Measurements from ENCODE around the gene CTBP1. TPM values are rescaled to one million over a fixed set of nuclear protein-coding genes. Genes with fewer than 3 reads are reported as not detected.

The CTBP1 gene
- polyA plus RNA-seq, 1 donor (not counting 4 experiments of a cell fraction or from before 2014, with no cell fraction given): 46.9 TPM

DNA sequence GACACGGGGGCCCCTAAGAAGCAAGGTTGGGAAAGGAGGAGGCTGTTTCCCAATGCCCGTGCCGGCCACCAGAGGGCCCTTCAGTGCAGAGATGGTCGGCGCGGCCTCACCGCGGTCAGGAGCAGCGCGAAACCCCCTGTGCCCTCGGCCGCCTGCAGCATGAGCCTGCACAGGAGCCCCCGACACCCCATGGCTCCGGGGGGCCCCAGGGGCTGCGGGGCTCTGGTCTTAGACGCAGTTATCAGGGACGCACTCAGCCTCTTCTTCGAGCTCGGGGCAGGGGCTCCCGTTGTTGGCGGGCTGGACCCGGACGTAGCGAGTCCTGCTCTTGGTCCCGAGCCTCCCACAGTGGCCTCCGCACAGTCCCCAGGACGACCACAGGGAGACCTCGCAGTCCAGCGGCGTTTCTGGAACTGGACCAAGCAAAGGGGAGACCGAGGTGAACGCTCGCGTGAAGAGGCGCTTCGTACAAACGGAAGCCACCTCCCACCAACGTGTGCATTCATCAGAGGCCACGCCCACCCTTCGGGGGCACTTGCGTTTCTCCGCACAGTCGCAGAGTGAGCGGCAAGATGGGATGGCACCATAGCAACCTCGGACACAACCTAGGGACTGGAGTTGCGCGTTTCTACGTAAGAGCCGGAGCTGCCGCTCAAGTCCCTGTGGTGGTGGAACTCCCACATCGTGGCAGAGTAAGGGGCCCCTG lies 81.5 kb downstream of the CTBP1 start:
- DNase-seq (ENCODE audit: low read depth, low spot score) (peak; percentile 41), FAIRE-seq (peak; percentile 48)
- peak overlapping the region; percentile 71 for H2AFZ ChIP-seq (ENCODE audit: control insufficient read depth, low read length)
- no peaks in the 10 kb centered on the region for H3K79me2 ChIP-seq (ENCODE audit: control insufficient read depth, insufficient read depth, low read length)
- peak overlapping the region; percentile 88 for H3K4me2 ChIP-seq (ENCODE audit: control insufficient read depth, extremely low read depth, insufficient read depth, low read depth, low read length)
- dilution Hi-C loops (cut with MboI; ENCODE audit: extremely low pct_ligation_motif_present, low sequenced_read_pairs): no loop called here
- peaks cover 2% of the 10 kb centered on the region for H4K20me1 ChIP-seq (ENCODE audit: control insufficient read depth, extremely low read depth, insufficient read depth, low read length)
- no peak overlapping the region for H3K27ac ChIP-seq (ENCODE audit: control insufficient read depth, insufficient read depth, low read length)
- peak overlapping the region; percentile 58 to 65 (median 60) for H3K4me3 ChIP-seq (ENCODE audit: control insufficient read depth in 2 of 3, extremely low read depth in 1 of 3, insufficient read depth in 2 of 3, low read depth in 1 of 3, low read length in 3 of 3)
- peak overlapping the region; percentile 52 for H3K9ac ChIP-seq (ENCODE audit: control insufficient read depth, extremely low read depth, insufficient read depth, low read length)
- no peaks in the 10 kb centered on the region for H3K9me3 ChIP-seq (ENCODE audit: control insufficient read depth, low read depth, low read length)
- H3K4me1 ChIP-seq (ENCODE audit: control insufficient read depth, extremely low read depth, insufficient read depth, low read length): peaks cover 5% of the 10 kb centered on the region
- no peaks in the 10 kb centered on the region for H3K36me3 ChIP-seq (ENCODE audit: control insufficient read depth in 2 of 2, extremely low read depth in 1 of 2, insufficient read depth in 2 of 2, low read length in 2 of 2)
- peaks cover 53% of the 10 kb centered on the region for H3K27me3 ChIP-seq (ENCODE audit: control insufficient read depth, extremely low read depth, insufficient read depth, low read length)
- no peaks in the 10 kb centered on the region for H3K9me1 ChIP-seq (ENCODE audit: control insufficient read depth, extremely low read depth, insufficient read depth, low read length)
- TF ChIP-seq EZH2 (IDR thresholded peaks at IDR 0.05; ENCODE audit: low read length): no peak
- TF ChIP-seq, protein P1, sequence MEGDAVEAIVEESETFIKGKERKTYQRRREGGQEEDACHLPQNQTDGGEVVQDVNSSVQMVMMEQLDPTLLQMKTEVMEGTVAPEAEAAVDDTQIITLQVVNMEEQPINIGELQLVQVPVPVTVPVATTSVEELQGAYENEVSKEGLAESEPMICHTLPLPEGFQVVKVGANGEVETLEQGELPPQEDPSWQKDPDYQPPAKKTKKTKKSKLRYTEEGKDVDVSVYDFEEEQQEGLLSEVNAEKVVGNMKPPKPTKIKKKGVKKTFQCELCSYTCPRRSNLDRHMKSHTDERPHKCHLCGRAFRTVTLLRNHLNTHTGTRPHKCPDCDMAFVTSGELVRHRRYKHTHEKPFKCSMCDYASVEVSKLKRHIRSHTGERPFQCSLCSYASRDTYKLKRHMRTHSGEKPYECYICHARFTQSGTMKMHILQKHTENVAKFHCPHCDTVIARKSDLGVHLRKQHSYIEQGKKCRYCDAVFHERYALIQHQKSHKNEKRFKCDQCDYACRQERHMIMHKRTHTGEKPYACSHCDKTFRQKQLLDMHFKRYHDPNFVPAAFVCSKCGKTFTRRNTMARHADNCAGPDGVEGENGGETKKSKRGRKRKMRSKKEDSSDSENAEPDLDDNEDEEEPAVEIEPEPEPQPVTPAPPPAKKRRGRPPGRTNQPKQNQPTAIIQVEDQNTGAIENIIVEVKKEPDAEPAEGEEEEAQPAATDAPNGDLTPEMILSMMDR (optimal IDR thresholded peaks at IDR 0.05 in 1 of 3, IDR thresholded peaks at IDR 0.05 in 1 of 3, conservative IDR thresholded peaks at IDR 0.05 in 1 of 3; ENCODE audit: extremely low read depth in 1 of 3, insufficient read depth in 2 of 3, low read length in 3 of 3): peak in 2 of 3 experiments; percentile 72 to 96

GRCh38 chr4:1166509-1167243 lies 82.3 kb downstream of the CTBP1 start:
- H3K9me1 ChIP-seq (ENCODE audit: control insufficient read depth, extremely low read depth, insufficient read depth, low read length): no peaks in the 10 kb centered on the region
- TF ChIP-seq EZH2 (IDR thresholded peaks at IDR 0.05; ENCODE audit: low read length): no peak
- TF ChIP-seq, protein P1 (optimal IDR thresholded peaks at IDR 0.05 in 1 of 3, IDR thresholded peaks at IDR 0.05 in 1 of 3, conservative IDR thresholded peaks at IDR 0.05 in 1 of 3; ENCODE audit: extremely low read depth in 1 of 3, insufficient read depth in 2 of 3, low read length in 3 of 3): no peak
- peaks cover 2% of the 10 kb centered on the region for H4K20me1 ChIP-seq (ENCODE audit: control insufficient read depth, extremely low read depth, insufficient read depth, low read length)
- dilution Hi-C loops (cut with MboI; ENCODE audit: extremely low pct_ligation_motif_present, low sequenced_read_pairs): no loop called here
- H3K4me1 ChIP-seq (ENCODE audit: control insufficient read depth, extremely low read depth, insufficient read depth, low read length): peaks cover 4% of the 10 kb centered on the region
- FAIRE-seq: no peak
- H3K27me3 ChIP-seq (ENCODE audit: control insufficient read depth, extremely low read depth, insufficient read depth, low read length): peaks cover 45% of the 10 kb centered on the region
- H3K27ac ChIP-seq (ENCODE audit: control insufficient read depth, insufficient read depth, low read length): no peak overlapping the region
- DNase-seq (ENCODE audit: low read depth, low spot score): no peak
- no peaks in the 10 kb centered on the region for H3K9me3 ChIP-seq (ENCODE audit: control insufficient read depth, low read depth, low read length)
- peak overlapping the region; percentile 88 for H3K4me2 ChIP-seq (ENCODE audit: control insufficient read depth, extremely low read depth, insufficient read depth, low read depth, low read length)
- H3K4me3 ChIP-seq (ENCODE audit: control insufficient read depth in 2 of 3, extremely low read depth in 1 of 3, insufficient read depth in 2 of 3, low read depth in 1 of 3, low read length in 3 of 3): peak overlapping the region in 1 of 3 experiments; percentile 60
- H3K36me3 ChIP-seq (ENCODE audit: control insufficient read depth in 2 of 2, extremely low read depth in 1 of 2, insufficient read depth in 2 of 2, low read length in 2 of 2): no peaks in the 10 kb centered on the region
- H2AFZ ChIP-seq (ENCODE audit: control insufficient read depth, low read length): no peak overlapping the region
- H3K9ac ChIP-seq (ENCODE audit: control insufficient read depth, extremely low read depth, insufficient read depth, low read length): no peak overlapping the region
- no peaks in the 10 kb centered on the region for H3K79me2 ChIP-seq (ENCODE audit: control insufficient read depth, insufficient read depth, low read length)

Data from keratinocyte (primary cell).